Bronchial epithelial cell (primary cell): ENCODE measurements around the gene CATSPER4. TPM values are rescaled to one million over a fixed set of nuclear protein-coding genes. Genes with fewer than 3 reads are reported as not detected.

ENCODE experiments used
- DNase-seq: peaks from one replicate; pipeline ENCODE4 v3.0.0-alpha.2; 2010; ENCODE audit warnings: low read depth
- FAIRE-seq: peaks from 2 replicates; lab custom pipeline; 2011; peaks lifted over from hg19 to GRCh38; lab: Jason Lieb, UNC
- H3K27me3 ChIP-seq: 2 replicates; pipeline ENCODE4 v1.5.1; 2011; ENCODE audit warnings: low read length; ENCODE audit not compliant: control insufficient read depth, insufficient read depth
- H3K36me3 ChIP-seq: 2 replicates; pipeline ENCODE4 v1.5.1; 2011; ENCODE audit warnings: low read length; ENCODE audit not compliant: control insufficient read depth, insufficient read depth
- H3K4me3 ChIP-seq: 2 replicates; pipeline ENCODE4 v1.5.1; 2011; ENCODE audit warnings: mild to moderate bottlenecking, low read depth, low read length, control low read depth
- total RNA-seq: library from RNA; depleted of rRNA; stranded (reverse); fragments of >200 nt; gene quantifications from 2 replicates; pipeline ENCODE4 v1.2.1, GENCODE V29; 2014
- TF ChIP-seq, protein P1 (sequence below): IDR thresholded peaks from 2 replicates; pipeline ENCODE4 v1.5.1; 2011; ENCODE audit warnings: mild to moderate bottlenecking, moderate library complexity, low read length, control low read depth, inconsistent platforms; ENCODE audit not compliant: insufficient read depth, severe bottlenecking

Gene CATSPER4
- total RNA-seq, 1 donor from 2014 or later, result under 0.01 TPM

DNA sequence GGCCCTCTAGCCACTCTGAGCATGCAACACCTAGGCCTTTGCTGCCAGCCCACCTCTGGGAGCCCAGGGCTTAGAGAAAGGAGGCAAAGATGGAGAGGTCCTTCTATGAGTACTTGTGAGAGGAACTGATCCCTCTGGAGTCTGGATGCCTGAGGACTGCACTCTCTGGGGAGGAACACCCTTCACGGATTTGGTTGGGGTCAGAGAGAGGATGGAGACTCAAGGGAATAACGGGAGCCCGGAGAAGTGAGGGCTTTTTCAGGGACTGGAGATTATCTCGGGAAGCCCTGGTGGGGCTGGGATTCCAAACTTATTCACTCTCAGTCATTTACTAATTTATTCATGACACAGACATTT lies 21.2 kb upstream of the CATSPER4 start:
- H3K36me3 ChIP-seq, result peaks cover 9% of the 10 kb centered on the region
- no peak overlapping the region for H3K4me3 ChIP-seq
- FAIRE-seq, result no peak
- DNase-seq, result no peak
- TF ChIP-seq, protein P1, sequence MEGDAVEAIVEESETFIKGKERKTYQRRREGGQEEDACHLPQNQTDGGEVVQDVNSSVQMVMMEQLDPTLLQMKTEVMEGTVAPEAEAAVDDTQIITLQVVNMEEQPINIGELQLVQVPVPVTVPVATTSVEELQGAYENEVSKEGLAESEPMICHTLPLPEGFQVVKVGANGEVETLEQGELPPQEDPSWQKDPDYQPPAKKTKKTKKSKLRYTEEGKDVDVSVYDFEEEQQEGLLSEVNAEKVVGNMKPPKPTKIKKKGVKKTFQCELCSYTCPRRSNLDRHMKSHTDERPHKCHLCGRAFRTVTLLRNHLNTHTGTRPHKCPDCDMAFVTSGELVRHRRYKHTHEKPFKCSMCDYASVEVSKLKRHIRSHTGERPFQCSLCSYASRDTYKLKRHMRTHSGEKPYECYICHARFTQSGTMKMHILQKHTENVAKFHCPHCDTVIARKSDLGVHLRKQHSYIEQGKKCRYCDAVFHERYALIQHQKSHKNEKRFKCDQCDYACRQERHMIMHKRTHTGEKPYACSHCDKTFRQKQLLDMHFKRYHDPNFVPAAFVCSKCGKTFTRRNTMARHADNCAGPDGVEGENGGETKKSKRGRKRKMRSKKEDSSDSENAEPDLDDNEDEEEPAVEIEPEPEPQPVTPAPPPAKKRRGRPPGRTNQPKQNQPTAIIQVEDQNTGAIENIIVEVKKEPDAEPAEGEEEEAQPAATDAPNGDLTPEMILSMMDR, result no peak
- peaks cover 4% of the 10 kb centered on the region for H3K27me3 ChIP-seq

DNA sequence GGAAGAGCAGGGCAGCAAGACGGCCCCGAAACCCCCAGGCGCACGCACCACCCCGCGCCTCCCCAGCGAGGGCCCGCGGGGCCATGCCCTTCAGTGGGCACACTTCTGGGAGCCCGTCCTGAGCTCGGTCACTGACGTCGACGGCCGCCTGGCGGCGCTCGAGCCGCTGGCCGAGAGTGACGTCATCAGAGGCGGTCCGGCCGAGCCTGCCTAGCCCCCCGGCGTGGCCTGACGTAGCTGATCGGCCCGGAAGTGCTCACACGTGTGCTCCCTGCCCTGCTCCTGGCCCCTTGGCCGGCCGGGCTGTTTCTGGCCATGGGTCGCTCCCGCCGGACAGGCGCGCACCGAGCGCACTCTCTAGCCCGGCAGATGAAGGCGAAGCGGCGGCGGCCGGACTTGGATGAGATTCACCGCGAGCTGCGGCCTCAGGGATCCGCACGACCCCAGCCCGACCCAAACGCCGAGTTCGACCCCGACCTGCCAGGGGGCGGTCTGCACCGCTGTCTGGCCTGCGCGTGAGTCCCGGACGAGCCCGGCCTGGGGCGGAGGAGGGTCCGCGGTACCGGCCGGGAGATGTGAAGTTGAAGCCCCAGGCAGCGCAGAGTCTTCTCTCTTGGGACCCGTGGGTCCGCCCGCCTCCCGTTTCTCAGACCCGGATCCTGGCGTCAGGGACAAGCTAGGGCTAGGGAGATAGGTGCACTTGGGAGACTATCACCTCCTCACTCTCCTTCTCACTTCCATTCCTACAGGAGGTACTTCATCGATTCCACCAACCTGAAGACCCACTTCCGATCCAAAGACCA lies 20.5 kb upstream of the CATSPER4 start, which contains the start of gene ZNF593:
Gene ZNF593, plus strand, starts transcription at position 240 of the 803 bp plus-strand sequence. Its CDS starts 76 bp downstream, at position 316.
- TF ChIP-seq, protein P1, result peak; percentile 97
- Histone ChIP-seq H3K27me3 (peaks cover 2% of the 10 kb centered on the region), H3K4me3 (peak within 1 kb of the TSS; percentile 78), H3K36me3 (peaks cover 9% of the 10 kb centered on the region)
- DNase-seq (peak; percentile 72), FAIRE-seq (no peak)

GRCh38 chr1:26170472-26170821 lies 20.0 kb upstream of the CATSPER4 start:
- H3K27me3 ChIP-seq, result no peaks in the 10 kb centered on the region
- TF ChIP-seq, protein P1, result no peak
- DNase-seq (no peak), FAIRE-seq (no peak)
- H3K4me3 ChIP-seq, result peak overlapping the region; percentile 78
- H3K36me3 ChIP-seq, result peaks cover 9% of the 10 kb centered on the region

- no peak for DNase-seq
- Histone ChIP-seq H3K36me3 (peaks cover 9% of the 10 kb centered on the region), H3K27me3 (no peaks in the 10 kb centered on the region), H3K4me3 (peak within 1 kb of the TSS; percentile 78)
- TF ChIP-seq, protein P1, result no peak
- FAIRE-seq, result no peak
Measured at GRCh38 chr1:26171084-26172072, 19.0 kb upstream of the CATSPER4 start, which contains the start of gene ZNF593OS. TSS of gene ZNF593OS (minus strand) at chr1:26171832. CDS start at chr1:26171661, 171 bp downstream.

- TF ChIP-seq, protein P1, result no peak
- Histone ChIP-seq H3K36me3 (peaks cover 11% of the 10 kb centered on the region), H3K27me3 (no peaks in the 10 kb centered on the region), H3K4me3 (no peak overlapping the region)
- FAIRE-seq (no peak), DNase-seq (no peak)
Measured at GRCh38 chr1:26175346-26175745, 15.1 kb upstream of the CATSPER4 start.
